ENCODE results near the gene C1QL4.

DNA sequence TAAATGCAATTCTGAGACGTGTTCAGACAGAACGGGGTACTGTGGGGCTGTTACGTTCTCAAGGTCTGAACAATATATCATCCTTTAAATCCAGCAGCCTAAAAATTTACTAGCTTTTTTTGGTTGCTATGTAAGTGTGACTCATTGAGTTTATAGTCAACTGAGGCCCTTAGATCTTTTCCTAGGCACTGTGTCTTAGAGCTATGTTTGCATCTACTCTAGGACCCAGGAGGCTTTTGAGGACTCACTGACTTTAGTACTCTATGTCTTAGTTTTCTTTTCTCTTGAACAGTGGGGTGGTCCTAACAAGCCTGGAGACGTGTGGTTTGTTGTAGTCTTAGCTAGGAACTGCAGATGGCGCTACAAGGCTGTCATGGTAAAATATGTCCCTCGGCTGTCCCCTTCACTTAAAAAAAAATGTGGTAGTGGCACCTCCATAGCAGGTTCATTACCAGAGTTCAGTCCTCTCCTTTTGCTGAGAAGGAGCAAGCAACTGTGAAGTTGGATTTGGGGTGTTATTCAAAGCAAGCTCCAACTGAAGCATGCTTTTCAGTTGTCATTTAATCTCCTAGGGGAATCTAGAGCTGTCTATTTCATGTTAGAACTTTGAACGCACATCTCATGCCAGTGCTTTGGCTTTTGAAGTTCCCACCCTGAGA, 21.6 kb upstream of the C1QL4 start:
- TF ChIP-seq, protein P1, sequence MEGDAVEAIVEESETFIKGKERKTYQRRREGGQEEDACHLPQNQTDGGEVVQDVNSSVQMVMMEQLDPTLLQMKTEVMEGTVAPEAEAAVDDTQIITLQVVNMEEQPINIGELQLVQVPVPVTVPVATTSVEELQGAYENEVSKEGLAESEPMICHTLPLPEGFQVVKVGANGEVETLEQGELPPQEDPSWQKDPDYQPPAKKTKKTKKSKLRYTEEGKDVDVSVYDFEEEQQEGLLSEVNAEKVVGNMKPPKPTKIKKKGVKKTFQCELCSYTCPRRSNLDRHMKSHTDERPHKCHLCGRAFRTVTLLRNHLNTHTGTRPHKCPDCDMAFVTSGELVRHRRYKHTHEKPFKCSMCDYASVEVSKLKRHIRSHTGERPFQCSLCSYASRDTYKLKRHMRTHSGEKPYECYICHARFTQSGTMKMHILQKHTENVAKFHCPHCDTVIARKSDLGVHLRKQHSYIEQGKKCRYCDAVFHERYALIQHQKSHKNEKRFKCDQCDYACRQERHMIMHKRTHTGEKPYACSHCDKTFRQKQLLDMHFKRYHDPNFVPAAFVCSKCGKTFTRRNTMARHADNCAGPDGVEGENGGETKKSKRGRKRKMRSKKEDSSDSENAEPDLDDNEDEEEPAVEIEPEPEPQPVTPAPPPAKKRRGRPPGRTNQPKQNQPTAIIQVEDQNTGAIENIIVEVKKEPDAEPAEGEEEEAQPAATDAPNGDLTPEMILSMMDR (IDR thresholded peaks at IDR 0.05) = peak; percentile 42 to 83 (median 74)
- TF ChIP-seq POLR2A (IDR thresholded peaks at IDR 0.05) (no peak), POLR2AphosphoS5 (IDR thresholded peaks at IDR 0.05) (peak; percentile 10)
